ENCODE measurements around the gene MTG2. TPM values are rescaled to one million over a fixed set of nuclear protein-coding genes. Genes with fewer than 3 reads are reported as not detected.

Gene MTG2
- total RNA-seq, 1 experiment from 2014 or later, result 56.8 TPM

DNA sequence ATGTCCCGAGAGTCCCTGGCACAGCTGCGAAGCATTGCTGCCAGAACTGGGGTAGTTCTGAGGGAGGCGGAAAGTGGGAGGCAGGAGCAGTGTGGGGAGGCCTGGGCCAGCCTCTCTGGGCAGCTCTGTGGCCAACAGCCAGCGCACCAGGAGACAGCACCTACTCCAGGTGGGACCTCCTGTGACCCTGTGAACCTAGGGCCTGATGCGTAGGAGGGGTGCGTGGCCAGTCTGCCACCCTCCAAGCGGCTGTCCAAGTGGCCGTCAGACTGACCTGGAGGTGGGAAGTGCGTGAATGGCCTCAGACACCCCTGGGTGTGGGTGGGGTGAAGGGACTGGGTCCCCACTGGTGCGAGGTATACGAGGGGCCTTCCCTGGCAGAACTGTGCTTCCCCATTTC is 23.8 kb upstream of the MTG2 start:
- ChIA-PET CTCF (no interaction called here), POLR2A (no interaction called here)
- Histone ChIP-seq H3K4me3 (ENCODE audit: low read depth in 2 of 2, low read length in 2 of 2) (no peak overlapping the region), H3K27ac (ENCODE audit: low read length) (no peak overlapping the region), H3K36me3 (ENCODE audit: control insufficient read depth, insufficient read depth, low read length) (no peaks in the 10 kb centered on the region; the same call in 1 of the 2 replicates), H3K27me3 (ENCODE audit: control insufficient read depth, insufficient read depth, low read length) (no peaks in the 10 kb centered on the region), H3K9me3 (ENCODE audit: control insufficient read depth, insufficient read depth, low read depth, low read length) (no peaks in the 10 kb centered on the region), H3K4me1 (ENCODE audit: control insufficient read depth, insufficient read depth, low read length) (peaks cover 17% of the 10 kb centered on the region)
- no peak for TF ChIP-seq POLR2AphosphoS5 (IDR thresholded peaks at IDR 0.05; ENCODE audit: low read depth, low read length)
- no peak for TF ChIP-seq SIN3A (IDR thresholded peaks at IDR 0.05; ENCODE audit: borderline replicate concordance, insufficient read depth, low read depth, low read length)
- TF ChIP-seq TCF7L2 (IDR thresholded peaks at IDR 0.05; ENCODE audit: low read depth, low read length), result no peak
- TF ChIP-seq, protein P1, sequence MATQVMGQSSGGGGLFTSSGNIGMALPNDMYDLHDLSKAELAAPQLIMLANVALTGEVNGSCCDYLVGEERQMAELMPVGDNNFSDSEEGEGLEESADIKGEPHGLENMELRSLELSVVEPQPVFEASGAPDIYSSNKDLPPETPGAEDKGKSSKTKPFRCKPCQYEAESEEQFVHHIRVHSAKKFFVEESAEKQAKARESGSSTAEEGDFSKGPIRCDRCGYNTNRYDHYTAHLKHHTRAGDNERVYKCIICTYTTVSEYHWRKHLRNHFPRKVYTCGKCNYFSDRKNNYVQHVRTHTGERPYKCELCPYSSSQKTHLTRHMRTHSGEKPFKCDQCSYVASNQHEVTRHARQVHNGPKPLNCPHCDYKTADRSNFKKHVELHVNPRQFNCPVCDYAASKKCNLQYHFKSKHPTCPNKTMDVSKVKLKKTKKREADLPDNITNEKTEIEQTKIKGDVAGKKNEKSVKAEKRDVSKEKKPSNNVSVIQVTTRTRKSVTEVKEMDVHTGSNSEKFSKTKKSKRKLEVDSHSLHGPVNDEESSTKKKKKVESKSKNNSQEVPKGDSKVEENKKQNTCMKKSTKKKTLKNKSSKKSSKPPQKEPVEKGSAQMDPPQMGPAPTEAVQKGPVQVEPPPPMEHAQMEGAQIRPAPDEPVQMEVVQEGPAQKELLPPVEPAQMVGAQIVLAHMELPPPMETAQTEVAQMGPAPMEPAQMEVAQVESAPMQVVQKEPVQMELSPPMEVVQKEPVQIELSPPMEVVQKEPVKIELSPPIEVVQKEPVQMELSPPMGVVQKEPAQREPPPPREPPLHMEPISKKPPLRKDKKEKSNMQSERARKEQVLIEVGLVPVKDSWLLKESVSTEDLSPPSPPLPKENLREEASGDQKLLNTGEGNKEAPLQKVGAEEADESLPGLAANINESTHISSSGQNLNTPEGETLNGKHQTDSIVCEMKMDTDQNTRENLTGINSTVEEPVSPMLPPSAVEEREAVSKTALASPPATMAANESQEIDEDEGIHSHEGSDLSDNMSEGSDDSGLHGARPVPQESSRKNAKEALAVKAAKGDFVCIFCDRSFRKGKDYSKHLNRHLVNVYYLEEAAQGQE (IDR thresholded peaks at IDR 0.05; ENCODE audit: insufficient read depth in 1 of 2, low read depth in 2 of 2, low read length in 1 of 2), result no peak
- TF ChIP-seq, protein P2, sequence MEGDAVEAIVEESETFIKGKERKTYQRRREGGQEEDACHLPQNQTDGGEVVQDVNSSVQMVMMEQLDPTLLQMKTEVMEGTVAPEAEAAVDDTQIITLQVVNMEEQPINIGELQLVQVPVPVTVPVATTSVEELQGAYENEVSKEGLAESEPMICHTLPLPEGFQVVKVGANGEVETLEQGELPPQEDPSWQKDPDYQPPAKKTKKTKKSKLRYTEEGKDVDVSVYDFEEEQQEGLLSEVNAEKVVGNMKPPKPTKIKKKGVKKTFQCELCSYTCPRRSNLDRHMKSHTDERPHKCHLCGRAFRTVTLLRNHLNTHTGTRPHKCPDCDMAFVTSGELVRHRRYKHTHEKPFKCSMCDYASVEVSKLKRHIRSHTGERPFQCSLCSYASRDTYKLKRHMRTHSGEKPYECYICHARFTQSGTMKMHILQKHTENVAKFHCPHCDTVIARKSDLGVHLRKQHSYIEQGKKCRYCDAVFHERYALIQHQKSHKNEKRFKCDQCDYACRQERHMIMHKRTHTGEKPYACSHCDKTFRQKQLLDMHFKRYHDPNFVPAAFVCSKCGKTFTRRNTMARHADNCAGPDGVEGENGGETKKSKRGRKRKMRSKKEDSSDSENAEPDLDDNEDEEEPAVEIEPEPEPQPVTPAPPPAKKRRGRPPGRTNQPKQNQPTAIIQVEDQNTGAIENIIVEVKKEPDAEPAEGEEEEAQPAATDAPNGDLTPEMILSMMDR (IDR thresholded peaks at IDR 0.05), result no peak
- intact Hi-C loops (cut with micrococcal nuclease; ENCODE audit: unreplicated experiment), result no loop called here
- no peak for DNase-seq (ENCODE audit: low read depth, low spot score)
- no peak for ATAC-seq
- in situ Hi-C loops (cut with HindIII; ENCODE audit: low pct_unique_long_range_greater_than_20kb, low sequenced_read_pairs), result no loop called here
- BruUV-seq (replicated peaks), result no TSS peak

DNA sequence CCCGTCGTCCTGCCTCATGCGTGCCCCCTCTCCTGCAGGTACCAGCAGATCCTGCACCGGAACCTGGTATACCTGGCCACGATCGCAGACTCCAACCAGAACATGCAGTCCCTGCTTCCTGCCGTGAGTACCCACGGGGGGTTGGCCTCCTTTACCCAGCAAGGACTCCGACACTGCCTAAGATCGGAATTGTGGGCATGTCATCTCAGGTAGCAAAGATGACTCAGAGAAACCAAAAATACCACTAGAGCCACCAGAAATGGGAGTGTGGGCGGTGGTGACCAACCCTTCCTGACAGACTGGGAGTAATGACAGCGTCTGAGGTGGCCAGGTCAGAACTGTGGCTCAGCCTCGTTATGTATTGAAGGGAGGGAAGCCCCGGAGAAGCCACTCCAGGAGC is 23.0 kb upstream of the MTG2 start:
- in situ Hi-C loops (cut with HindIII; ENCODE audit: low pct_unique_long_range_greater_than_20kb, low sequenced_read_pairs) (no loop called here), intact Hi-C loops (cut with micrococcal nuclease; ENCODE audit: unreplicated experiment) (no loop called here)
- no peaks in the 10 kb centered on the region for H3K27me3 ChIP-seq (ENCODE audit: control insufficient read depth, insufficient read depth, low read length)
- ChIA-PET CTCF (no interaction called here), POLR2A (no interaction called here)
- H3K4me1 ChIP-seq (ENCODE audit: control insufficient read depth, insufficient read depth, low read length), result peaks cover 17% of the 10 kb centered on the region
- H3K36me3 ChIP-seq (ENCODE audit: control insufficient read depth, insufficient read depth, low read length), result no peaks in the 10 kb centered on the region; the same call in 1 of the 2 replicates
- no TSS peak for BruUV-seq (replicated peaks)
- H3K4me3 ChIP-seq (ENCODE audit: low read depth in 2 of 2, low read length in 2 of 2), result no peak overlapping the region
- no peak overlapping the region for H3K27ac ChIP-seq (ENCODE audit: low read length)
- no peak for TF ChIP-seq SIN3A (IDR thresholded peaks at IDR 0.05; ENCODE audit: borderline replicate concordance, insufficient read depth, low read depth, low read length)
- ATAC-seq (no peak), DNase-seq (ENCODE audit: low read depth, low spot score) (no peak)
- H3K9me3 ChIP-seq (ENCODE audit: control insufficient read depth, insufficient read depth, low read depth, low read length), result no peaks in the 10 kb centered on the region

DNA sequence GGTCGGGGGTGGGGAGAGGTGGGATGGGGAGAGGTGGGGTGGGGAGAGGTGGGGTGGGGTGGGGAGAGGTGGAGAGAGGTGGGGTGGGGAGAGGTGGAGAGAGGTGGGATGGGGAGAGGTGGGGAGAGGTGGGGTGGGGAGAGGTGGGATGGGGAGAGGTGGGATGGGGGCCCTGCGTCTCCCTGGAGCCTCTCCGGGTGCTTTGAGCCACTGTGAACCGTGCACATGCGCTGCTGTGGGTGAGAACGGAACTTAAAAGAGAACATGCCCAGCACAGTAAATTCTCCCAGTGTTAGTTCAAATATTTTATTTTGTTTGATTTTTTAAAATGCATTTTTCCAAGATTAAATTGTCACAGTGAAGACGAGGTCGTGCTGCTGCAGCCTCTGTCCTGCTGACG is 22.6 kb upstream of the MTG2 start:
- no peaks in the 10 kb centered on the region; the same call in 1 of the 2 replicates for H3K36me3 ChIP-seq (ENCODE audit: control insufficient read depth, insufficient read depth, low read length)

More for the DNA sequence above, 22.6 kb upstream of the MTG2 start:
- intact Hi-C loops (cut with micrococcal nuclease; ENCODE audit: unreplicated experiment) (no loop called here), in situ Hi-C loops (cut with HindIII; ENCODE audit: low pct_unique_long_range_greater_than_20kb, low sequenced_read_pairs) (no loop called here)
- H3K27me3 ChIP-seq (ENCODE audit: control insufficient read depth, insufficient read depth, low read length), result no peaks in the 10 kb centered on the region
- POLR2A ChIA-PET, result no interaction called here
- BruUV-seq (replicated peaks), result no TSS peak
- H3K4me3 ChIP-seq (ENCODE audit: low read depth in 2 of 2, low read length in 2 of 2), result no peak overlapping the region
- no peak overlapping the region for H3K27ac ChIP-seq (ENCODE audit: low read length)
- CTCF ChIA-PET, result no interaction called here
- H3K4me1 ChIP-seq (ENCODE audit: control insufficient read depth, insufficient read depth, low read length), result peaks cover 13% of the 10 kb centered on the region
- TF ChIP-seq, protein P2 (IDR thresholded peaks at IDR 0.05), result no peak
- TF ChIP-seq POLR2AphosphoS5 (IDR thresholded peaks at IDR 0.05; ENCODE audit: low read depth, low read length) (no peak), TCF7L2 (IDR thresholded peaks at IDR 0.05; ENCODE audit: low read depth, low read length) (no peak), SIN3A (IDR thresholded peaks at IDR 0.05; ENCODE audit: borderline replicate concordance, insufficient read depth, low read depth, low read length) (no peak)
- TF ChIP-seq, protein P1 (IDR thresholded peaks at IDR 0.05; ENCODE audit: insufficient read depth in 1 of 2, low read depth in 2 of 2, low read length in 1 of 2), result no peak
- no peak for ATAC-seq
- no peak for DNase-seq (ENCODE audit: low read depth, low spot score)
- H3K9me3 ChIP-seq (ENCODE audit: control insufficient read depth, insufficient read depth, low read depth, low read length), result no peaks in the 10 kb centered on the region
